Chondrocyte (in vitro differentiated cells): Measurements from ENCODE around the gene UBE2L5. TPM values are rescaled to one million over a fixed set of nuclear protein-coding genes. Genes with fewer than 3 reads are reported as not detected.
A peak's percentile ranks its signal among the peaks of the same experiment; 100 is the strongest.

ENCODE experiments used
- DNase-seq: peaks from one replicate; pipeline ENCODE4 v3.0.0; 2021; ENCODE audit warnings: mixed read lengths, low spot score
- H3K27ac Mint-ChIP-seq: one replicate; pipeline ENCODE4 v1.8.0; 2021; ENCODE audit warnings: mild to moderate bottlenecking, moderate library complexity, mixed read lengths; ENCODE audit not compliant: unreplicated experiment
- H3K27me3 Mint-ChIP-seq: 2 replicates; pipeline ENCODE4 v1.8.0; 2021; ENCODE audit warnings: low read depth, mixed read lengths
- H3K36me3 Mint-ChIP-seq: 2 replicates; pipeline ENCODE4 v1.8.0; 2021; ENCODE audit warnings: low read depth, mixed read lengths
- H3K4me1 Mint-ChIP-seq: 2 replicates; pipeline ENCODE4 v1.8.0; 2021; ENCODE audit warnings: low read depth, mild to moderate bottlenecking, mixed read lengths
- H3K4me3 Mint-ChIP-seq: one replicate; pipeline ENCODE4 v1.8.0; 2021; ENCODE audit warnings: mild to moderate bottlenecking, moderate library complexity, mixed read lengths; ENCODE audit not compliant: unreplicated experiment
- H3K9me3 Mint-ChIP-seq: 2 replicates; pipeline ENCODE4 v1.8.0; 2021; ENCODE audit warnings: low read depth, mixed read lengths
- total RNA-seq: library from RNA; stranded (reverse); gene quantifications from 3 replicates; pipeline ENCODE4 v1.2.1, GENCODE V29; 2021
- TF ChIP-seq, protein P1 (sequence below): fragments of 200-600 bp; sonication (generic); IDR thresholded peaks from 2 replicates; pipeline ENCODE4 v1.5.0; 2021; ENCODE audit warnings: antibody characterized with exemption, mild to moderate bottlenecking, moderate library complexity

The UBE2L5 gene
- total RNA-seq, 1 donor from 2014 or later, result not detected

DNA sequence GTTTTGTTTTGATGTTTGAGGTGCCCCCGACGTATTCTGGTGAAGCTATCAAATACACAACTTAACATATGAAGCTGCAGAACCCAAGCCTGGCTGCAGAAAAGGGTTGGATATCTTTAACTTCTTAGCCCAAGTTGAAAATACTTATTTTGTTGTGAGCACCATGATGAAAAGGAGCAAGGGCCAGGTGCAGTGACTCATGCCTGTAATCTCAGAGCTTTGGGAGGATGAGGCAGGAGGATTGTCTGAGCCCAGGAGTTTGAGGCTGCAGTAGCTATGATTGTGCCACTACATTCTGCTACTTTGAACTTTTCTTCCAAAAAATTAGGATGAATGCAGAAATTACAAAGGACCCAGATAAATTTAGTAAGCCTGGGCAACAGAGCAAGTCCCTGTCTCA is 44.1 kb upstream of the UBE2L5 start:
- TF ChIP-seq, protein P1, sequence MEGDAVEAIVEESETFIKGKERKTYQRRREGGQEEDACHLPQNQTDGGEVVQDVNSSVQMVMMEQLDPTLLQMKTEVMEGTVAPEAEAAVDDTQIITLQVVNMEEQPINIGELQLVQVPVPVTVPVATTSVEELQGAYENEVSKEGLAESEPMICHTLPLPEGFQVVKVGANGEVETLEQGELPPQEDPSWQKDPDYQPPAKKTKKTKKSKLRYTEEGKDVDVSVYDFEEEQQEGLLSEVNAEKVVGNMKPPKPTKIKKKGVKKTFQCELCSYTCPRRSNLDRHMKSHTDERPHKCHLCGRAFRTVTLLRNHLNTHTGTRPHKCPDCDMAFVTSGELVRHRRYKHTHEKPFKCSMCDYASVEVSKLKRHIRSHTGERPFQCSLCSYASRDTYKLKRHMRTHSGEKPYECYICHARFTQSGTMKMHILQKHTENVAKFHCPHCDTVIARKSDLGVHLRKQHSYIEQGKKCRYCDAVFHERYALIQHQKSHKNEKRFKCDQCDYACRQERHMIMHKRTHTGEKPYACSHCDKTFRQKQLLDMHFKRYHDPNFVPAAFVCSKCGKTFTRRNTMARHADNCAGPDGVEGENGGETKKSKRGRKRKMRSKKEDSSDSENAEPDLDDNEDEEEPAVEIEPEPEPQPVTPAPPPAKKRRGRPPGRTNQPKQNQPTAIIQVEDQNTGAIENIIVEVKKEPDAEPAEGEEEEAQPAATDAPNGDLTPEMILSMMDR, result no peak
- Mint-ChIP-seq H3K36me3 (no peaks in the 10 kb centered on the region), H3K27me3 (no peaks in the 10 kb centered on the region)

DNA sequence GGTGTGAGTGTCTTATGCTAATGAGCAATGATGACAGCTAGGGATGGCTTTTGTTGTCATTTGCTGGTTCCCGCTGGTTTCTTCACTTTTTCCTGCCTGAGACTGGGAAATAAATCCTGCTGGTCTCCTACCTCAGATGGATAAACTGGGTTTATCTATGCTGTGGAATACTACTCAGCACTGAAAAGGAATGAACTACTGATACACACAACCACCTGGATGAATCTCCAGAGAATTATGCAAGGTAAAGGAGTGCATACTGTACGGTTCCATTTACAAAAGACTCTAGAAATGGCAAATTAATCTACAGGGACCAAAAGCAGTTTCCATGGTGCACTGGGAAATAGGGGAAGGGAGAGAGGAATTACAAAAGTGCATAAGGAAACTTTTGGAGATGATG is 41.2 kb upstream of the UBE2L5 start:
- no peaks in the 10 kb centered on the region for H3K4me1 Mint-ChIP-seq
- H3K27ac Mint-ChIP-seq, result no peak overlapping the region
- H3K4me3 Mint-ChIP-seq, result no peak overlapping the region
- no peaks in the 10 kb centered on the region for H3K36me3 Mint-ChIP-seq
- H3K9me3 Mint-ChIP-seq, result no peaks in the 10 kb centered on the region
- no peak for DNase-seq
- TF ChIP-seq, protein P1, result no peak
- no peaks in the 10 kb centered on the region for H3K27me3 Mint-ChIP-seq

More for the DNA sequence above, 44.1 kb upstream of the UBE2L5 start:
- DNase-seq, result no peak
- Mint-ChIP-seq H3K9me3 (no peaks in the 10 kb centered on the region), H3K27ac (no peak overlapping the region), H3K4me1 (no peaks in the 10 kb centered on the region), H3K4me3 (no peak overlapping the region)

DNA sequence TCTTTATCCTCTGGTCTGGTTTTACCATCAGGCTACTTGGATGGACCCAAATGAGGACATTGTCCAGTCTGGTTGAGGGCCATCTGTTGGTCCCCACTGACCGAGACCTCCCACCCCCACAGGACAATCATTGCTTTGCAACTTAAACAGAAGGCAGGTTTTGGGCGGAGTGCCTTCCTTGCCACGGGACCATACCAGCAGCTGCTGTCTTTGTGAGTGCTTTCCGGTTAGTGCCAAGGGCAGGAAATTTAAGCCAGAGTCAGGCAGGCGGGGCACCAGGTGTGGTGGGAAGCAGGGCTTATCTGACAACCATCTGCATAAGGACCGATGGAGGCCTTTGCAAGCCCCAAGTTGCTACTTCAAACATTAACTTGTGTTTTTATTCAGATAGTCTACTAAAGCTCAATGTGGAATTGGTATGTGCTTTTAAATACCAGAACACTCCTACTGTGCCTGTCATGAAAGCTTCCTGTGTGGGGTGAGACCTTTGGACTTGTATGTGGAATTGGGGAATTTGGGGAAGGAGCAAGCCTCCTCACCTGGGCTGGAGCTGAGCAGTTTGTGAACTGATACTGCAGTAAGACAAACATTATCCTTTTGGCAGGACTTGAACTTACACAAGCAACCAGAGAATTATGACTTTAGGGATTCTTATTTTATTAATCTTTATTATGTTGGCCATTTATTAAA is 39.3 kb upstream of the UBE2L5 start:
- Mint-ChIP-seq H3K9me3 (no peaks in the 10 kb centered on the region), H3K4me3 (no peak overlapping the region), H3K36me3 (no peaks in the 10 kb centered on the region), H3K4me1 (no peaks in the 10 kb centered on the region), H3K27me3 (no peaks in the 10 kb centered on the region), H3K27ac (no peak overlapping the region)
- TF ChIP-seq, protein P1, result no peak
- no peak for DNase-seq

DNA sequence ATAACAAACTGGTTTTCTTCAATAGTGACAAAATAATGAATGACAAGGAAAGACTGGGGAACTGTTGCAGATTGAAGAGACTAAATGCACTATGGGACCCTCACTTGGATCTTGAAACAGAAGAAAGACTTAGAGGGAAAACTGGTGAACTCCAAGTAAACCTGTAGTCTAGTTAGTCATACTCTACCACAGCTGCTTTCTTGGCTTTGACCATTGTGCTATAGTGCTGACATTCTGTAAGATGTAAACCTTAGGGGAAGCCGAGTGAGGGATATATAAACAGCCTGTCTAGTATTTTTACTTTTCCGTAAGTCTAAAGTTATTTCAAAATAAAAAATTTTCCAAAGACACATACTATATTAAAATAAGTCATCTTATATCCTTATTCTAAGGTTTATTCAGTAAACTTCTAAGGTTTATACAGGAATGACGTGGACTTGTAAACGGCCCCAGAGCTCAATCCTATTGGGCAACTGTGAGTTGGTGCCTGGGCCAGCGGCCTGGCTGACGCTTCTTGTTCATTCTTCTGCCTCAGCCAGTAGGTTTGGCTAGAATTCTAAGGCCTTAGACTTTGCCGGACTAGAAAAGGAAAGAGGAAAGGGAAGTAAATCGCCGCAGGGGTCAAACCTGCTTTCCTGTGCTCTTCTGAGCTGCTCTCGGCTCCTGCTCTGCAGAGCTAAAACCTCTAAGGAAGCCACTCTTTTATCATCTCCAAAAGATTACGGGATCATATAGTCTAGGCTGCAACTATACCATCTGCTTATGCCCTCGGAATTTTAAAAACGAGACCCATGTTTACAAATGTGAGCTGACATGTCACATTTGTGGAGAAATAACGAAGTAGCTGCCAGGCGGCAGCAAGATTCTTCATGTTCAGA is 33.6 kb upstream of the UBE2L5 start:
- Mint-ChIP-seq H3K4me3 (no peak overlapping the region), H3K4me1 (peaks cover 12% of the 10 kb centered on the region), H3K9me3 (no peaks in the 10 kb centered on the region), H3K36me3 (no peaks in the 10 kb centered on the region), H3K27me3 (no peaks in the 10 kb centered on the region), H3K27ac (peak overlapping the region; percentile 13)
- DNase-seq, result no peak
- TF ChIP-seq, protein P1, result no peak

DNA sequence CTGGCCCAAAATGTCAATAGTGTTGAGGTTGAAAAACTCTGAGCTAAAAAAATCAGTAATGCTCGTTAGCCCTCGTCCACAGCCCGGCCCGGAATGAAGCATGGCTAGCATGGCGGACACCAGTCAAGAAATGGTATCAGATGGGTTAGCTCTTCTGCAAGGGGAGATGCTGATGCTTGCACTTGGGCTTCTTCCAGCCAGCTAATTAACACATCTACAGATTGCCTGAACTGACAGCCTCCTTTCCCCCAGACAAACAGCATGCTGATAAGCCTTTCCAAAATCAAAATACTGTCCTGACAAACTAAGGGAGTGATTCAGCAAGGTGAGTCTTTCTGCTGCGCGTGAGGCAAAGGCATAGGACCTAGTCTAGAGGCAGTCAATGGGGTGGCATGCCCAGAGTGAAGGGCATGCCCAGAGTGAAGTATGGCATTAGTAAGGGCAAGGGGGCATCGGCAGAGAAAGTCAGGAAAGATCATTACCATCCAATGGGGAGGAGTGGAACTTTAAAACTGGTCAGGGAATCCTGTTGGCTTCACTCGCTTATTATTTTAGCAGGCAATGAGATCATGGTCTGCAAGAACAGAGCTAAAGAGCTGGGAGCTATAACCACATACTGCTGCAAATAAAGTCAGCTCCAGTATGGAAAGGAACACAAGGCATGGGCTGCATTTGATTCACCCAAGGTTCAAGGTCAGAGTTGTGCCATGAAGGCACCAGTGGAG is 30.2 kb upstream of the UBE2L5 start:
- H3K4me3 Mint-ChIP-seq, result no peak overlapping the region
- H3K27ac Mint-ChIP-seq, result no peak overlapping the region
- no peaks in the 10 kb centered on the region for H3K9me3 Mint-ChIP-seq
- no peaks in the 10 kb centered on the region for H3K27me3 Mint-ChIP-seq
- TF ChIP-seq, protein P1, result no peak
- H3K4me1 Mint-ChIP-seq, result peaks cover 26% of the 10 kb centered on the region
- no peak for DNase-seq
- H3K36me3 Mint-ChIP-seq, result no peaks in the 10 kb centered on the region
